ENCODE results near the gene CD22.
"Not testable (repeated sequence)": the region's sequence is repeated elsewhere in the genome, so short reads cannot be mapped to it uniquely, and the experiment has no call there.

The CD22 gene

DNA sequence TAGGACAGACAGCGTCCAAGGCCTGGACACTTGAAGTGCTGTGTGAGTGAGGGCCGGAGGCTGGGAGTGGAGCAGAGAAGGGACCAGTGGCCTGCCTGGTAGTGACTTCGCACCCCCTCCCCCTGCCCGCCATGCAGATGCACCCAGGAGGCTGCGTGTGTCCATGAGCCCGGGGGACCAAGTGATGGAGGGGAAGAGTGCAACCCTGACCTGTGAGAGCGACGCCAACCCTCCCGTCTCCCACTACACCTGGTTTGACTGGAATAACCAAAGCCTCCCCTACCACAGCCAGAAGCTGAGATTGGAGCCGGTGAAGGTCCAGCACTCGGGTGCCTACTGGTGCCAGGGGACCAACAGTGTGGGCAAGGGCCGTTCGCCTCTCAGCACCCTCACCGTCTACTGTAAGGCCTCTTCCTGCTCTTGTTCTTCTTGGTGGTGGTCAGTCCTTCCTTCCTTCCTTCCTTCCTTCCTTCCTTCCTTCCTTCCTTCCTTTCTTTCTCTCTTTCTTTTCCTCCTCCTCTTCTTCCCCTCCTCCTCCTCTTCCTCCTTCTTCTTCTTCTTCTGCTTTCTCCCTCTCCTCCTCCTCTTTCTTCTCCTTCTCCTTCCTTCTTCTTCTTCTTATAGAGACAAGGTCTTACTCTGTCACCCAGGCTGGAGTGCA is 12.7 kb downstream of the CD22 start:
- no peak for DNase-seq (ENCODE audit: low spot score)

DNA sequence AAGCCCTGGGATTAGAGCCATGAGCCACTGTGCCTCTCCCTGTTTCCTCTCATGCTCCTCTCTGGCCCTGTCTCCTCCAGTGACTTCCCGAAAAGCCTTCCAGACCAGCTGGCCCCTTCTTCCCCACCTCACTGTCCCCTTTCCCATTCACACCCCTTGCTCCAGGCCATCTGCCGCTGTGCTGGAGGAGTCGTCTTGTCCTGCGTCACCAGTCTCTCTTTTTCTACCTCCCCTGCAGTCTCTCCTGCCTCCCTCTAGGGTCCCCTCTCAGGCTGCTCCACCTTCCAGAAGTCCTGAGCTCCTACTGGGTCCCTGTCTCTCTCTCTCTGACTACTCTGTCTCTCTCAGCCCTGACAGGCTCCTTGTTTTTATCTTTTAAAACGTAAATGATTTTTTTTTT is 13.4 kb downstream of the CD22 start:
- no peak for DNase-seq (ENCODE audit: low spot score)

DNA sequence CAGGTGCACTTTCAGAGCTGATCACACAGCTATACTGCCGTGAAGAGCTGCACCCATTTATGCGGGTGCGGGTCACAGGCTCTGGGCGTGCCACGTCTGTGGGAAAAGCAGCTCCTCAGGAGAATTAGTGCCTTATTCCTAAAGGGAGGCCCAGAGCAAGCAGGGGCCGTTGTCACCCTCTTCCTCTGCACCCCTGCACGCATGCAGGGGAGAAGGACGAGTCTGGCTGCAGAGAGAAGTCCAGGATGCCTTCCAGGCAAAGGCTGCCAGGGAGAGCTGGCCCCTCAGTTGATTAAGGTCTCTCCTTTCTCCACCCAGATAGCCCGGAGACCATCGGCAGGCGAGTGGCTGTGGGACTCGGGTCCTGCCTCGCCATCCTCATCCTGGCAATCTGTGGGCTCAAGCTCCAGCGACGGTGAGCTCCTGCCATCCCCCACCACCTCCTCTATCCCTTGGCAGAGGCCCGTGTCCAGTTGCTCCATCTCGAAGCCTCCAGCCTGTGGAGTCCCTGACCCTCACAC is 15.6 kb downstream of the CD22 start:
- no peak for DNase-seq (ENCODE audit: low spot score)

DNA sequence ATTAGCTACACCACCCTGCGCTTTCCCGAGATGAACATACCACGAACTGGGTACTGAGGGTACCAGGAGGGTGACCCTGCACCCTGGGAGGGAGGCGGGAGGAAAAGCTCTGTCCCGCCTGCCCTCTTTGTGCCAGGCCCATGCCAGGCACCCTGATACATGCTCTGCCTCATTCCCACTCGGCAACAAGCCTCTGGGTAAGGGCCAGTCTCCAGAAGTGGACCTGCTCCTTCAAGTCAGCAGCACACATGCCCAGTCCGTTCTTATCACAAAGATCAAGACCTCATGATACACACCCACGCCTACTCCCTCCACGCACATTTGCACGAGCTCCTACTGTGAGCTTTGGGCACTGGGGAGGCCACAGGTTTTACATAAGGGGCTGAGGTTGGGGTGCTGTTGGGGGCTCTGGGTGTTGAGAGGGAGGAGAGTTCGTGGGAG is 16.7 kb downstream of the CD22 start:
- DNase-seq (ENCODE audit: low spot score), result no peak

DNA sequence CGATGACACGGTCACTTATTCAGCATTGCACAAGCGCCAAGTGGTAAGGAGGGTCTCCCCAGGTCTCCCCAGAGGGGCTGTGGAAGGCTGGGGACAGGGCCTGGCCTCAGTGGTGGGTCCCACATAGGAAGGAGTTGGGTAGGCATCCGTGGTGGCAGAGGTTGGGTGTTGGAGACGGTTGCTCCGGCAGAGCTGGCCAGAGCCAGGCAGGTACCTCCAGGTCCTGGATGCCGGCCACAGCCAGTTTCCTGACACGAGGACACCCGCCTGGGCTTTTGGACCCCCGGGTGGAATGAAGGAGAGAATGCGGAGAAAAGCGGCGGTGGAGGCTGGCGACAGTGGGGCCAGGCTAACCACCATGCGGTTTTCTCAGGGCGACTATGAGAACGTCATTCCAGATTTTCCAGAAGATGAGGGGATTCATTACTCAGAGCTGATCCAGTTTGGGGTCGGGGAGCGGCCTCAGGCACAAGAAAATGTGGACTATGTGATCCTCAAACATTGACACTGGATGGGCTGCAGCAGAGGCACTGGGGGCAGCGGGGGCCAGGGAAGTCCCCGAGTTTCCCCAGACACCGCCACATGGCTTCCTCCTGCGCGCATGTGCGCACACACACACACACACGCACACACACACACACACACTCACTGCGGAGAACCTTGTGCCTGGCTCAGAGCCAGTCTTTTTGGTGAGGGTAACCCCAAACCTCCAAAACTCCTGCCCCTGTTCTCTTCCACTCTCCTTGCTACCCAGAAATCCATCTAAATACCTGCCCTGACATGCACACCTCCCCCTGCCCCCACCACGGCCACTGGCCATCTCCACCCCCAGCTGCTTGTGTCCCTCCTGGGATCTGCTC is 17.4 kb downstream of the CD22 start:
- DNase-seq (ENCODE audit: low spot score), result no peak

DNA sequence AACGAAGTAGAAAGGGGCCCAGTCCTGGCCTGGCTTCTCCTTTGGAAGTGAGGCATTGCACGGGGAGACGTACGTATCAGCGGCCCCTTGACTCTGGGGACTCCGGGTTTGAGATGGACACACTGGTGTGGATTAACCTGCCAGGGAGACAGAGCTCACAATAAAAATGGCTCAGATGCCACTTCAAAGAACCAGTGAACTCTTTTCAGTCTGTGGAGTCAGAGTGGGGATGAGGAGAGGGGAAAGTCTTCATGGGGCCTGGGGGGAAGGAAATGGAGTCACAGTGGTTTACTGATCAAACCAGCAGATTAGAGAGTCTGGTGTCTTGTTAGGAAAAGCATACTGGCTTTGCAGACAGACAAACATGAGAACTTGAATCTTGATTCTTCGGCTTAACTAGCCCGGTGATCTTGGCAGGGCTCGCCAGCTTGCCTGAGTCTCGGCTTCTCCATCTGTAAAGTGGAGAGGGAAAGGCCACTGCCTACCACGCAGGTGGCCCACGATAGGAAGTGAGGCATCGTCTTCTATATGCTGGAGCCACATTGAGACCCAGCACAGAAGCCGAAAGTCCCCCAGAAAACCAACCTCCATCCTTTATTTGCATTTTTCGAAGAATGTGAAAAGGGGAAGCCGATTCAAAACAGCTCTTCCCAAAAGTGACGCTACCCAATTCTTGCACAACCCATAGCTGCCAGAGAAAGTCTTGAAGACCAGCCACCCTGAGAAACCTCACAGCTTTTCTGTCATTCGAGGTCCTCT is 18.4 kb downstream of the CD22 start, which contains the start of gene FFAR1:
Gene FFAR1 (plus strand): TSS at position 732 of the 759 bp plus-strand sequence. CDS start 3,650 bp downstream, outside the sequence.
- DNase-seq (ENCODE audit: low spot score), result no peak

DNA sequence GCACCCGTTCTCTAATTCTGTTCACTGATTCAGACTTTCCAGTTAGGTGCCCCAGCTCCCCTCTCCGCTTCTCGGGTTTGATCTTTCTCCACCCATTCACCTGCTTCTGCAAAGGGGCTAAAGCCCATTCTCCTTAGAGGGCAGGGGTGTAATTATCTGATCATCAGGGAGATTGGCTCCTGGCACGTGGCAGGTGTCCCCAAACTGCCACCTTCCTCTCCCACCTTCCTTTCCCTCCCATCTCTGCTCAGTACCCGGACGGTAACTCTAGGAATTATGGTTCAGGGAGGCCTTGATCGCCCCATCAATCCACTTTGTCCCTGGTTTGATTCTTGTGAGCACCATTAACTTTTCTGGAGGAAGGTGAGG is 18.9 kb downstream of the CD22 start:
- DNase-seq (ENCODE audit: low spot score), result no peak

DNA sequence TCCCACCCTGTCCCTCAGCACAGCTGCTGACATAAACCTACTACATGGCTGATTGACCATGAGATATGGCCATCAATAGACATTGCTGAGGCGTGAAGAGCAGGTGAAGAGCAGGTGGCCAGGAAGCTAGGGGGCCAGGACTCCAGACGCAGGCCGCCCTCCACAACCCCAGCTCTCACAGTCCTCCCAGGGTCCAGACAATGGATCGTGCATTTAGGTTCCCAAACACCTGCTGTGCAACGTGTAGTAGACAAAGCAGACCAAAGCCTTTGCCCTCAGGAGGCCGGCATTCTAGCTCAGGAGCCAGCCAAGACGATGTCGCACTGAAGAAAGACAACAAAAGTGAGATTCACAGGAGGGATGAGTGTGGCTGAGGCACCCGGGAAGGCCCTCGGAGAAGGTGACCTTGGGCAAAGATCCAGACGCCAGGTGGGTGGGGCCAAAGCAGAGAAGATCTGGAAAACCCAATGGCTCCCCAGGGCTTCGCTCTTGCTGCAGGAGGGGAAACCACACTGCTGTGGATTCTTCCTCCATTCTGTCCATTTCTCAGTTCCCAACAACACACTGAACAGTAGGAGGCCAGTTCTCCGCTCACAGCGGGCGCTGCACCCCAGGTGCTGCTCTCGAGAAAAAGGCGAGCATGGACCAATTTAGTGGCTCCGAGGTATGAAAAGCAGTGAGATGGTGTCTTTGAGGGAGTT is 20.1 kb downstream of the CD22 start:
- no peak for DNase-seq (ENCODE audit: low spot score)

DNA sequence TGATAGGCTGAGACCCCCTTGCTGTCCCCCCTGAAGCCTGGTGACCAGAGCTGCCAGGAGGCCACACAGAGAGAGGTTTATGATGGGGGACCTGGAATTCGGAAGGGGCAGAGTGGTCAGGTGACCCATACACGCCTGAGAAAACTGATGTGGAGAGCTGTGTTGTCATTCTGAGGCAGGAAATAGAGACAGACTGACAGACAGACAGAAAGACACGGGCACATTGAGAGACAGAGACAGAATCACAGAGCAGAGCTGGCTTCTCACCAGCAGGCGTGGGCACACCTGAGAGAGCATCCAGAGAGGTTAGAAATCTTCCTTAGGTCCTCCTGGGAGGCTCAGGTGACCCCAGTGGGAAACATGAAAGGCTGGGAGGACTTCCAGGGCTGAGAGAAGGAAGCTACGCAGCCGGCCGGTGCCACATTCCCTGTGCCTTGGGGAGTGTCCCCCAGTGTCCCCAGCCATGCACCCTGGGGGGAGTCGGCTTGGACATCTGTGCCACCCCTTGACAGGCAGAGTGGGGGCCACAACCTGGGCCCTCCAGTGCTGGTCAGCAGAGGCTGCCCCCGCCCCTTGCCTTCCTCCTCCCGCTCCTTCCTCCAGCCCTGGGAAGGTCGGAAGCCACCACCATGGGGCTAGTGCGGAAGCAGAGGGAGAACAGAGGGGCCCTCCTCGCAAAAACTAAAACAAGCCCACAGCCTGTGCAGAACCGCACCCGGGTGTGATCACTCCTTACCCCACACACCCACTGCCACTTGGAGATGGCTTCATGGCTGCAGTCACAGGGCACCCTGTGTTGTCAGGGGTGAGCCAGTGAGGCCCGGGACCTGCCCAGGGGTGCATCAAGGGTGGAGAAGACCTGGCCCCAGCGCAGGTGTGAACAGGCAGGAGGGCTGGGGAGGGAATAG is 20.9 kb downstream of the CD22 start:
- DNase-seq (ENCODE audit: low spot score), result no peak

DNA sequence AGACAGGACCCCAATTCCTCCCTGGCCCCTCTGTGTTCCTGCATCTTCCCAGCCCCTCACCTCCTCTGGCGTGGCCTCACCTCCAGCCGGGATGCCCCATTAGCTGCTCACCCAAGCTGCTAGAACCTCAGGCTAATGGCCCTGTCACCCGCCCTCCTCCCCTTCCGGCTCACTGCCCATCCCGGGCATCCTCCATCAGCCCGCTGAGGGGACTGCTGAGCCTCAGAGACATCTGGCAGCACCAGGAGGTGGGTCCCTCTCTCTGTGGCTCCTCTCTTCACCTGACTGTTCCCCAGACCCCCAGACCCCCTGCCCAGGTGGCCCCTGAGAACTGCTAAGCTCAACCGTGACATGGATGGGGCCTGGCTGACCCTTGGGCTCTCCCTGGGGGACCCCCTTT is 21.6 kb downstream of the CD22 start:
- DNase-seq (ENCODE audit: low spot score), result no peak

DNA sequence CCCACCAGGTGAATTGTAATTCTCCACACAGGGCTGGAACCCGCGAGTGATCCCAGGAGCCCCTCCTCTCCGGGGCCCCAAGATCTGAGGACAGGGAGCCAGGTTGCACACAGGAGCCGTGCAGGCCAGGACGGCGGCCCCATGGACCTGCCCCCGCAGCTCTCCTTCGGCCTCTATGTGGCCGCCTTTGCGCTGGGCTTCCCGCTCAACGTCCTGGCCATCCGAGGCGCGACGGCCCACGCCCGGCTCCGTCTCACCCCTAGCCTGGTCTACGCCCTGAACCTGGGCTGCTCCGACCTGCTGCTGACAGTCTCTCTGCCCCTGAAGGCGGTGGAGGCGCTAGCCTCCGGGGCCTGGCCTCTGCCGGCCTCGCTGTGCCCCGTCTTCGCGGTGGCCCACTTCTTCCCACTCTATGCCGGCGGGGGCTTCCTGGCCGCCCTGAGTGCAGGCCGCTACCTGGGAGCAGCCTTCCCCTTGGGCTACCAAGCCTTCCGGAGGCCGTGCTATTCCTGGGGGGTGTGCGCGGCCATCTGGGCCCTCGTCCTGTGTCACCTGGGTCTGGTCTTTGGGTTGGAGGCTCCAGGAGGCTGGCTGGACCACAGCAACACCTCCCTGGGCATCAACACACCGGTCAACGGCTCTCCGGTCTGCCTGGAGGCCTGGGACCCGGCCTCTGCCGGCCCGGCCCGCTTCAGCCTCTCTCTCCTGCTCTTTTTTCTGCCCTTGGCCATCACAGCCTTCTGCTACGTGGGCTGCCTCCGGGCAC is 22.6 kb downstream of the CD22 start:
- no peak for DNase-seq (ENCODE audit: low spot score)

DNA sequence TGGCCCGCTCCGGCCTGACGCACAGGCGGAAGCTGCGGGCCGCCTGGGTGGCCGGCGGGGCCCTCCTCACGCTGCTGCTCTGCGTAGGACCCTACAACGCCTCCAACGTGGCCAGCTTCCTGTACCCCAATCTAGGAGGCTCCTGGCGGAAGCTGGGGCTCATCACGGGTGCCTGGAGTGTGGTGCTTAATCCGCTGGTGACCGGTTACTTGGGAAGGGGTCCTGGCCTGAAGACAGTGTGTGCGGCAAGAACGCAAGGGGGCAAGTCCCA is 23.1 kb downstream of the CD22 start:
- DNase-seq (ENCODE audit: low spot score), result no peak

DNA sequence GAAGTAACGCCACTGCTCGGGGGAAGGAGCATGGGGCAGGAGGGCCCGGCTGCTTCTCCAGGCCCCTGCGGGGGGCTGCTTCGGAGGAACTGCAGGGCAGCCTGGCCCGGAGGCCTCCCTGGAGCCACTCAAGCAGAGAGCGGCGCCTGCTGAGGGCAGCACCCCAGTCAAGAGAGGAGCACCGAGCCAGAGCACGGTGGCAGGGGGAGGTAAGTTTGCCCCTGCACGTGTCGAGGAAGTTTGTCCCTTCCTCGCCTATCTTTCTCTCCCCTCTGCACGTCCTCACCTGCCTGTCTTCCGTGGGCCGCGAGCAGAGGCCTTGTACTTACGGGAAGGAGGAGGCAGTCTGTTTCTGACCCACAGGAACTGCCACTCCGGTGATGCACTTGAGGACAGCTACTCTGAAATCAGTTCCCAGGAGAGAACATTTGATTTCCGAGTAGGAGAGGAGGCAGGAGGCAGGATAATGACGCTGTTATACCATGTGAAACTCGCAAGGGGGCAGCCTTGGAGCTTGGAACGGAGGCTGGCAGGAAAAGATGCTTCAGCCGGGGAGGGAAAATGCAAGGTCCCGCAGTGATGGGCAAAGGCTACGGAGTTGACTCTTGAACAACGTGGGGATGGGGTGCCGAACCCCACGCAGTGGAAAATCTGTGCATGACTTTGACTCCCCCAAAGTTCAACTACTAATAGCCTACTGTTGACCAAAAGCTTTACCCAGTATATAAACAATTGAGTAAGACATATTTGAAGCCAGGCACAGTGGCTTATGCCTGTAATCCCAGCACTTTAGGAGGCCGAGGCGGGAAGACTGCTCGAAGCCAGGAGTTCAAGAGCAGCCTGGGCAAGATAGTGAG is 23.7 kb downstream of the CD22 start:
- peak; percentile 46 for DNase-seq (ENCODE audit: low spot score)

DNA sequence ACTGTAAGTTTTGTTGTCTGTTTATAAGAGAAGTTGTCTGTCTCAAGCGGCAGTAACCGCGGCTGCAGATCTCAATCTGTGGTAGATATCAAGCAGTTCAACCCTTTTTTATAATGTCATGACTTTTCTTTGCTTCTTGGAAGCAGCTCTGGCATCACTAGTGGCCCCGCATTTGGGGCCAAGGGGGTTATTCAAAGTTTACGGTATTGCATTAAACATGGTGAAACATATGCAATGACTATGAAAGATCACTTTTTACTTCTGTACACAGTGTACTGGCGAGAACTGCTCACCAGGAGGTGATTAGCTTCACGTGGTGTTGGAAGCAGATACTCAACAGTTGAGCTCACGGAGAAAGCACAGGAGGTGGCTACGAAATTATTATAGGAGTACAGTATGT is 24.6 kb downstream of the CD22 start:
- DNase-seq (ENCODE audit: low spot score), result no peak

DNA sequence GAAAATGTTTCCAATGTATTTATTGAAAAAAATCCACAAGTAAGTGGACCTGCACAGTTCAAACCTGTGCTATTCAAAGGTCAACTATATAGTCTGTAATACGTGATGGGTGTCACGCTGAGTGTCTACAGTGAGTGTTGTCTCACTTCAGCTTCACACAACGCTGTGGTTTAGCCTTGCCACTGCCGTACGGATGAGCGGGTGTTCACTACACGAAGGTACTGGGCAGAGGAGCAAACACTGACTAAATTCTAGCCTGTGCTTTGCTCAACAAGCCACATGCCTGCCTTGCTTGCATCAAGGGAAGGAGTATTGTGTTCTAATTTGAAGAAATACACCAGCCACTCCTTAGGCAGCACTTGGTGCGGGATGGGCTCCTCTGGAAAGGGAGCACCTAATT is 25.9 kb downstream of the CD22 start:
- DNase-seq (ENCODE audit: low spot score), result no peak

DNA sequence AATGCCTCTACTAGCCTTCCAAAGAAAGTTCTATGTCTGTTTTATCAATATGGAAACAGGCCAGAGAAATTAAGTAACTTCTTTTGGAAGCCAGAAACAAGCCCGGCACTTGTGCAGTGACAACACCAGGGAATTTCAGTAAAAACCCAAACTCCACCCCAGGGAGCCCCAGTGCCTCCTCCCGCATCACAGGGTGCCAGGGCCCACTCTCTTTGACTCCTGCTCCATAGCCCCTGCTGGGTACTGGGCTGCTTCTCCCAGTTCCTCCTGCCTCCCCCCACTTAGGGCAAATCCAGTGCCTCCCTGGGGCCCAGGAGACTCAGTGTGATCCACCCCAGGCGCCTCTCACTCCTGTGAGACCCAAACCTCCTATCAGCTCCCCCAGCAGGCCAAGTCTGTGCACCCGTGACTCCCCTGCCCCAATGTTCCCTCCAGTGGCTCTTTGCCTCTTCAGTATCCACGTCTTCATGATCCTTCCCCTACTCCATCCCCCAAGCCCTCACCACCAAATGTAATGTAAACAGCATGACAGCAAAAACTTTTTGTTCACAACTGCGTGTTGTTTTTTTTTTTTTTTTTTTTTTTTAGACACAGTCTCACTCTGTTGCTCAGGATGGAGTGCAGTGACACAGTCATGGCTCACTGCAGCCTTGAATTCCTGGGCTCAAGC is 26.9 kb downstream of the CD22 start:
- no peak for DNase-seq (ENCODE audit: low spot score)

DNA sequence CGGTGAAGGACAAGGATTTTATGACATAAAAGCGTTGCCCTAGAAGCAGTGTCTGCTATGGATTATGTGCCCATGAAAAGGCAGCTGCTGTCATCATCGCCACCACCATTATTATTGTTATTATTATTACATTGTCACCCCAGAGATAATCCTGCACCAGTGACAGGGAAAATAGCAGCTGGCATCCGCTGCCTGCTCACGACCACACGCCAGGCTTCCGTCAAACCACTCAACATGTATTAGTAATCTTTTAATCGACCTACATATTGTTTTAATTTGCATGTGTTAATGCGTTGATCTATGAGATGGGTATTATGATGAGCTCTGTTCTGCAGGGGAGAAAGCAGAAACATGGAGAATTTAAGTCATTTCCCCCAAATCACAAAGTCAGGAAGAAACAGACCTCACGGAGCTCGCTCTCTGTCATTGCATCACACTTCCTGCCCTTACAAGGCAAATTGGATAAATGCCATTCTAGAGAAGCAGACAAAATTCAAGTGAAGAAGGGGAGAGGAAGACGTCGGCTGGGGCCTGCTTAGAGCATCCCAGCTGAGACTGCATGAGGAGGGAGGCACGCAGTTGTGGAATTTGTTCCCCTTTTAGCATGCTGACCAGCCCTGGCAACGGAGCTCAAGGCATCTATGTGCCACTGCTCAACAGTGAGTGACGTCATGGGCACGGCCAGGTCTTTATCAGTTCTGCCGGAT is 29.0 kb downstream of the CD22 start, which contains the start of gene FFAR3:
Gene FFAR3 (plus strand): TSS at position 594 of the 707 bp plus-strand sequence. CDS start 431 bp downstream, outside the sequence.
- DNase-seq (ENCODE audit: low spot score), result no peak

DNA sequence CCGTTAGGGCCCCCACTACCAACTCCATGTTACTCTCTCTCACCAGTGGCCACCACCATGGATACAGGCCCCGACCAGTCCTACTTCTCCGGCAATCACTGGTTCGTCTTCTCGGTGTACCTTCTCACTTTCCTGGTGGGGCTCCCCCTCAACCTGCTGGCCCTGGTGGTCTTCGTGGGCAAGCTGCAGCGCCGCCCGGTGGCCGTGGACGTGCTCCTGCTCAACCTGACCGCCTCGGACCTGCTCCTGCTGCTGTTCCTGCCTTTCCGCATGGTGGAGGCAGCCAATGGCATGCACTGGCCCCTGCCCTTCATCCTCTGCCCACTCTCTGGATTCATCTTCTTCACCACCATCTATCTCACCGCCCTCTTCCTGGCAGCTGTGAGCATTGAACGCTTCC is 29.8 kb downstream of the CD22 start:
- not testable (repeated sequence) for DNase-seq (ENCODE audit: low spot score)
